ENCODE measurements around the gene SGO2. TPM values are rescaled to one million over a fixed set of nuclear protein-coding genes. Genes with fewer than 3 reads are reported as not detected.

Gene SGO2
- total RNA-seq, 4 donors from 2014 or later: 2.2 to 10.7 (median 5.6) TPM

DNA sequence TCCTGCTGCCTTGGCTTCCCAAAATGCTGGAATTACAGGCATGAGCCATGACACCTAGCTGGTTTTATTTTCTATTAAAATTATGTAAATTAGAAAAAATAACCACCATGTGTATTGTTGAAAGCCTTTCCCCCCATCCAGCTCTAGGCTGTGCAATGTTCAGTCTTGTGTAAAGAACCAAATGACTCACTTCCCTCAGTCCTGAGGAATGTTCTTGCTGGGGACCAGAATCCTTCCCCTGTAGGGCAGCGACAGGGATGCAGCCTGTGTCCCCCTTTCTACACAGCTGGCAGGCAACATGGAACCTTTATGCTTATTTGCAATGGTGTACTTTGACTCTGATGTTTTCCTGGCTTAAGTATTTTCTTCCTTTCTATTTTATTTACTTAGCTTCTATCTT lies 89.2 kb downstream of the SGO2 start:
- H3K4me1 ChIP-seq: peaks cover 0 to 12% (median 0%) of the 10 kb centered on the region in 3 donors
- WGBS, 2 donors: 27 to 100% methylated on average over 1 of the region's 1 CpG
- H3K36me3 ChIP-seq: peaks cover 0 to 11% (median 0%) of the 10 kb centered on the region in 3 donors
- no peak for DNase-seq
- H3K27ac ChIP-seq: no peak overlapping the region
- no peaks in the 10 kb centered on the region for H3K27me3 ChIP-seq
- no peak for TF ChIP-seq POLR2A (IDR thresholded peaks at IDR 0.05)
- TF ChIP-seq, protein P1, sequence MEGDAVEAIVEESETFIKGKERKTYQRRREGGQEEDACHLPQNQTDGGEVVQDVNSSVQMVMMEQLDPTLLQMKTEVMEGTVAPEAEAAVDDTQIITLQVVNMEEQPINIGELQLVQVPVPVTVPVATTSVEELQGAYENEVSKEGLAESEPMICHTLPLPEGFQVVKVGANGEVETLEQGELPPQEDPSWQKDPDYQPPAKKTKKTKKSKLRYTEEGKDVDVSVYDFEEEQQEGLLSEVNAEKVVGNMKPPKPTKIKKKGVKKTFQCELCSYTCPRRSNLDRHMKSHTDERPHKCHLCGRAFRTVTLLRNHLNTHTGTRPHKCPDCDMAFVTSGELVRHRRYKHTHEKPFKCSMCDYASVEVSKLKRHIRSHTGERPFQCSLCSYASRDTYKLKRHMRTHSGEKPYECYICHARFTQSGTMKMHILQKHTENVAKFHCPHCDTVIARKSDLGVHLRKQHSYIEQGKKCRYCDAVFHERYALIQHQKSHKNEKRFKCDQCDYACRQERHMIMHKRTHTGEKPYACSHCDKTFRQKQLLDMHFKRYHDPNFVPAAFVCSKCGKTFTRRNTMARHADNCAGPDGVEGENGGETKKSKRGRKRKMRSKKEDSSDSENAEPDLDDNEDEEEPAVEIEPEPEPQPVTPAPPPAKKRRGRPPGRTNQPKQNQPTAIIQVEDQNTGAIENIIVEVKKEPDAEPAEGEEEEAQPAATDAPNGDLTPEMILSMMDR (IDR thresholded peaks at IDR 0.05): no peak
- H3K4me3 ChIP-seq: no peak overlapping the region
- no peaks in the 10 kb centered on the region for H3K9me3 ChIP-seq
- intact Hi-C loops (cut with DNase I): no loop called here

DNA sequence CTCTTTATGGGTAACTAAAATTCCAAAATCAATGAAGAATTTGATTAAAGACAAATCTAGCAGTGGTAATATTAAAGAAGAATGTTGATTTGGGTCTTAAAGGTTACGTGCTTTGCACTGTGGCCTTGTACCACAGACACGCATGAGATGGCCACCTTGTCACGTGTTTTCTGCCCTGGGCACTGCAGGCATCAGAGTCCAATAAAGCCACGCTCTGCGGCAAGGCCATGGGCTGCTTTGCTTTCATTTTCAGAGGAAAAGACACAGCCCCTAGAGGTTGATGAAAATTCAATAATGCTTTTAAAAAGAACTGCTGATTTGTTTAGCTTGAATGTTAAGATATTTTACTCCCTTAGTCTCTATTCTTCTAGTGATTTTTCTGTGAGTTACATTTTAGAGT lies 90.2 kb downstream of the SGO2 start:
- WGBS, 2 donors: 74 to 83% methylated on average over 5 of the region's 5 CpGs
- no peak for TF ChIP-seq POLR2A (IDR thresholded peaks at IDR 0.05)
- TF ChIP-seq, protein P1 (IDR thresholded peaks at IDR 0.05): no peak
- no peaks in the 10 kb centered on the region for H3K9me3 ChIP-seq
- no peak for DNase-seq
- intact Hi-C loops (cut with DNase I): no loop called here
- H3K27ac ChIP-seq: no peak overlapping the region
- no peak overlapping the region for H3K4me3 ChIP-seq
- peaks cover 0 to 12% (median 0%) of the 10 kb centered on the region in 3 donors for H3K4me1 ChIP-seq
- H3K36me3 ChIP-seq: peaks cover 0 to 11% (median 0%) of the 10 kb centered on the region in 3 donors
- no peaks in the 10 kb centered on the region for H3K27me3 ChIP-seq

DNA sequence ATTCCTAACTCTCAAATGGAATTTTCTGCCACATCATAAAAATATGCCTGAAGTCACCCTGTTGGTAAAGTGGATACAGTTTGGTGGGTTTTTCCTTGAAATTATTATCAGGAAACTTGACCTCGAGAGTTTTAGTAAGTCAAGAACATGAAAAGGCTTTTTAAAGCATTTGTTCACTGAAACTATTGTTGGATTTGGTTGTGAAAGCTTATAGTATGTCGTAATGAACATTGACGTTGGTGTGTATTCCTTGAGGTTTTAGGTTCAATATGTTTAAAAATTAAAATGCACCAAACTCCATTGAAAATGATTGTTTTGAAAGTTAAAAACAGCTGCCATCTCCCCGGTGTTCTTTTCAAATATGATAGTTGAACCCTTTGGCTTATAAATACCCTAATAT lies 90.6 kb downstream of the SGO2 start:
- no peak overlapping the region for H3K27ac ChIP-seq
- peaks cover 0 to 12% (median 0%) of the 10 kb centered on the region in 3 donors for H3K4me1 ChIP-seq
- intact Hi-C loops (cut with DNase I): no loop called here
- peaks cover 0 to 11% (median 0%) of the 10 kb centered on the region in 3 donors for H3K36me3 ChIP-seq
- WGBS, 2 donors: 71 to 73% methylated on average over 4 of the region's 4 CpGs
- TF ChIP-seq, protein P1 (IDR thresholded peaks at IDR 0.05): no peak
- no peak for TF ChIP-seq POLR2A (IDR thresholded peaks at IDR 0.05)
- no peak overlapping the region for H3K4me3 ChIP-seq
- DNase-seq: no peak
- no peaks in the 10 kb centered on the region for H3K27me3 ChIP-seq
- no peaks in the 10 kb centered on the region for H3K9me3 ChIP-seq

DNA sequence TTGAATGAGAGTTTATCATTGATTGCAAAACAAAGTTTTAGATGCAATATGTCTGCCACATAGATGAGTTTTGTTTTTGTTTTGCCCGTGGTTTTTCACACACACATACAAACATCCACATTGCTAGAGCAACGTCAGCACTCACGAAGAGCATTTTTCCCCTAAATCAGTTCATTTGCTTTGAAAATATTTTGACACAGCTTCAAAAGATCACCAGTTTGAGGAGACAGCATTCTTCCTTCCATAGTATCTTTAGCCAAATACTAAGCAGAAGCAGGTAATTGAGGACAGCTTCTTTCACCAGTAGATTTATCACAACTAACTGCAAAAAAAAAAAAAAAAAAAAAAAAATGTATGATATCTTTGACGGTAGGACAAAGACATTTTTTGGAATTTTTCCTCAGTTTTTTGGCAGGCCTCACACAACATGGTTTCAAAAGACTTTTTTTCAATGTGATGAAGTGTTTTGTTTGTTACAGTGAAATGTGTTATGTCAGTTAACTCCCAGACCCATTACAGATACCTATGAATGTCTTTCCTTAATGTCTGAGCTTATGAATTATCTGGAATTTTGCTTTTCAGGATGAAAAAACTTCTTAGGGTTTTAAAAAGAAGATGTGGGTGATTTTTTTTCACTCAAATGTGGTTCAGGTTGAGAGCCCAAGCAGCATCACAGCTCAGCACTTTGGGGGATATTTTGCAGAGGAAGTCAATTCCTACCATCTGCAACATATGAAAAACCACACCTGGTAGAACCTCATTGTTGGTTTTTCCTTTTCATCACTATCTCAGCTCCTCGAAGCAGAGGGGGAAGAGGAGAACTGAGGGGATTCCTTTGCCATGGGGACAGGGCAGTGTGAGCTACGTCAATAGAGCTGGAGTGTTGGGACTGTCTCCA lies 91.4 kb downstream of the SGO2 start:
- Histone ChIP-seq H3K36me3 (peaks cover 0 to 8% (median 0%) of the 10 kb centered on the region in 3 donors), H3K4me3 (no peak overlapping the region), H3K9me3 (no peaks in the 10 kb centered on the region), H3K4me1 (peaks cover 0 to 12% (median 0%) of the 10 kb centered on the region in 3 donors), H3K27me3 (no peaks in the 10 kb centered on the region), H3K27ac (peak overlapping the region in 1 of 4 donors; percentile 22)
- no peak for TF ChIP-seq POLR2A (IDR thresholded peaks at IDR 0.05)
- TF ChIP-seq, protein P1 (IDR thresholded peaks at IDR 0.05): no peak
- no peak for DNase-seq
- WGBS, 2 donors: 52 to 54% methylated on average over 6 of the region's 6 CpGs
- intact Hi-C loops (cut with DNase I): no loop called here

DNA sequence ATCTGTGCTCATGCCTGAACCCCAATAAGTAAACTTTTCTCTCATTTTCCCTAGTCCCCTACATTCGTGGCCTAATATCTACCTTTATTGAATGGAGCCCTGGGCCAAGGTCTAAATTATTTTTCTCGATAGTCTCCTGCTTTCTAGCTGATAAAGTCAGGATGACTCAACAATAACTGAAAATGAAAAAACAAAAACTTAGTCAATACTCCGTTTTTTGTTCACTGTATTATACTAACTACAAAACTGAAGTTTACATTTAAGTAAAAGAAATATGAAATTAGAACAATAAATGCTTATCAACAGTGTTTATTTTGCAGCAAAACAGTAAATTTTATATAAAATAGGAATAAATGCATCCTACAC lies 92.0 kb downstream of the SGO2 start:
- no peak for TF ChIP-seq POLR2A (IDR thresholded peaks at IDR 0.05)
- TF ChIP-seq, protein P1 (IDR thresholded peaks at IDR 0.05): no peak
- intact Hi-C loops (cut with DNase I): no loop called here
- H3K4me3 ChIP-seq: no peak overlapping the region
- H3K9me3 ChIP-seq: no peaks in the 10 kb centered on the region
- peaks cover 0 to 6% (median 0%) of the 10 kb centered on the region in 3 donors for H3K36me3 ChIP-seq
- no peak for DNase-seq
- H3K27ac ChIP-seq: peak overlapping the region in 1 of 4 donors; percentile 22
- WGBS, 2 donors: 51 to 54% methylated on average over 3 of the region's 3 CpGs
- H3K27me3 ChIP-seq: no peaks in the 10 kb centered on the region
- H3K4me1 ChIP-seq: peaks cover 0 to 12% (median 0%) of the 10 kb centered on the region in 3 donors
